Fibroblast of lung (primary cell): ENCODE data around the gene MKX.

Experiments
- EZH2 ChIP-seq: IDR thresholded peaks from 2 replicates; pipeline ENCODE4 v1.5.1; 2012; ENCODE audit warnings: low read length, control low read depth, mild to moderate bottlenecking; ENCODE audit errors: missing control alignments
- TF ChIP-seq, protein P1 (sequence below), 2 donors: IDR thresholded peaks in 1 of 2; conservative IDR thresholded peaks in 1 of 2; 1 replicate in 1 of 2; 2 replicates in 1 of 2; pipeline ENCODE4 v1.5.1; 2011 to 2012; ENCODE audit warnings: low read length in 2 of 2, control low read depth in 1 of 2, inconsistent platforms in 1 of 2, low read depth in 1 of 2, mild to moderate bottlenecking in 1 of 2

DNA sequence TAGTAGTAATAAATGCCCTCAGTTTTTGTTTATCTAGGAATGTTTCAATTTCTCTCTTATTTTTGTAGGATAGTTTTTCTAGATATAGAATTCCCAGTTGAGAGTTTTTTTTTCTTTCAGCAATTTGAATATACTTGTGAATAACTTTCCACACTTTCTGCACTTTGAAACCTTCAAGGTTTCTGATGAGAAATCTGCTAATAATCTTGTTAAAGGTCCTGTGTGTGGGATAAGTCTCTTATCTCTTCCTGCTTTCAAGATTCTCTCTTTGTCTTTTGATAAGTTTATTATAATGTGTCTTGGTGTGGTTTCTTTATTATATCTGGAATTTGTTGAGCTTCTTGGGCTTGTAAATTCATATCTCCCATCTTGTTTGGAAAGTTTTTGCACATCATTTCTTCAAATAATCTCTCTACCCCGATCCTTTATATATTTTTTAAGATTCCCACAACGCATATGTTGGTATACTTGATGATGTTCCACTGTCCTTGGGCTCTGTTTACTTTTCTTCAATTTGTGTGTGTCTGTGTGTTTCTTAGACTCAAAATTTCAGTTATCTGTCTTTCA, 103.5 kb downstream of the MKX start:
- TF ChIP-seq, protein P1, sequence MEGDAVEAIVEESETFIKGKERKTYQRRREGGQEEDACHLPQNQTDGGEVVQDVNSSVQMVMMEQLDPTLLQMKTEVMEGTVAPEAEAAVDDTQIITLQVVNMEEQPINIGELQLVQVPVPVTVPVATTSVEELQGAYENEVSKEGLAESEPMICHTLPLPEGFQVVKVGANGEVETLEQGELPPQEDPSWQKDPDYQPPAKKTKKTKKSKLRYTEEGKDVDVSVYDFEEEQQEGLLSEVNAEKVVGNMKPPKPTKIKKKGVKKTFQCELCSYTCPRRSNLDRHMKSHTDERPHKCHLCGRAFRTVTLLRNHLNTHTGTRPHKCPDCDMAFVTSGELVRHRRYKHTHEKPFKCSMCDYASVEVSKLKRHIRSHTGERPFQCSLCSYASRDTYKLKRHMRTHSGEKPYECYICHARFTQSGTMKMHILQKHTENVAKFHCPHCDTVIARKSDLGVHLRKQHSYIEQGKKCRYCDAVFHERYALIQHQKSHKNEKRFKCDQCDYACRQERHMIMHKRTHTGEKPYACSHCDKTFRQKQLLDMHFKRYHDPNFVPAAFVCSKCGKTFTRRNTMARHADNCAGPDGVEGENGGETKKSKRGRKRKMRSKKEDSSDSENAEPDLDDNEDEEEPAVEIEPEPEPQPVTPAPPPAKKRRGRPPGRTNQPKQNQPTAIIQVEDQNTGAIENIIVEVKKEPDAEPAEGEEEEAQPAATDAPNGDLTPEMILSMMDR (conservative IDR thresholded peaks at IDR 0.05 in 1 of 2, IDR thresholded peaks at IDR 0.05 in 1 of 2; ENCODE audit: low read depth in 1 of 2, low read length in 2 of 2), result no peak
- no peak for TF ChIP-seq EZH2
